IMR-90 (cell line): ENCODE data around the gene RAI14. TPM values are rescaled to one million over a fixed set of nuclear protein-coding genes. Genes with fewer than 3 reads are reported as not detected.

ENCODE experiments used
- ATAC-seq: fragments of 200-7000 bp; cut with Tn5 transposase; 2 replicates; pipeline ENCODE4 v1.9.1; 2020; ENCODE audit warnings: low read depth, mild to moderate bottlenecking, moderate library complexity
- BruUV-seq: library from RNA; stranded (reverse); fragments of 400-500 nt; replicated peaks from 2 replicates; lab custom pipeline; 2021; lab: Mats Ljungman, UMichigan
- CTCF ChIA-PET: fragments of 300-600 bp; formaldehyde crosslinking; extraction: SDS; loops from one replicate; lab custom pipeline; 2021; ENCODE audit warnings: antibody characterized with exemption; lab: Yijun Ruan, JAX
- POLR2A ChIA-PET: fragments of 300-600 bp; sonication (Branson Sonifier 250); formaldehyde crosslinking; loops from one replicate; lab custom pipeline; 2022; ENCODE audit warnings: antibody characterized with exemption; ENCODE audit not compliant: unreplicated experiment; lab: Charles Lee
- DNase-seq: peaks from one replicate; pipeline ENCODE4 v3.0.0; 2013
- H2AFZ ChIP-seq: replicated peaks from 2 replicates; pipeline ENCODE3; 2013; ENCODE audit warnings: low read length, mild to moderate bottlenecking; ENCODE audit not compliant: poor library complexity
- H2AK5ac ChIP-seq: 2 replicates; pipeline ENCODE4 v1.6.1; 2013; ENCODE audit warnings: low read depth, low read length, inconsistent platforms
- H2AK9ac ChIP-seq: replicated peaks from 2 replicates; pipeline ENCODE3; 2013; ENCODE audit warnings: mild to moderate bottlenecking, low read depth, low read length, moderate library complexity; ENCODE audit not compliant: poor library complexity
- H2BK120ac ChIP-seq: 2 replicates; pipeline ENCODE4 v1.6.1; 2013; ENCODE audit warnings: low read depth, low read length, inconsistent platforms
- H2BK15ac ChIP-seq: 3 replicates; pipeline ENCODE4 v1.6.1; 2013; ENCODE audit warnings: low read depth, low read length, inconsistent platforms
- H2BK20ac ChIP-seq: 2 replicates; pipeline ENCODE4 v1.6.1; 2013; ENCODE audit warnings: low read depth, mild to moderate bottlenecking, inconsistent platforms, low read length, moderate library complexity
- H2BK5ac ChIP-seq: 2 replicates; pipeline ENCODE4 v1.6.1; 2013; ENCODE audit warnings: mild to moderate bottlenecking, low read depth, low read length, inconsistent platforms; ENCODE audit not compliant: poor library complexity, severe bottlenecking
- H3K14ac ChIP-seq: replicated peaks from 2 replicates; pipeline ENCODE4 v1.6.1; 2013; ENCODE audit warnings: low read depth, low read length, inconsistent platforms
- H3K18ac ChIP-seq: 2 replicates; pipeline ENCODE4 v1.6.1; 2013; ENCODE audit warnings: low read depth, low read length, control low read depth
- H3K23ac ChIP-seq: 2 replicates; pipeline ENCODE4 v1.6.1; 2013; ENCODE audit warnings: low read depth, low read length, inconsistent platforms
- H3K27ac ChIP-seq: 2 replicates; pipeline ENCODE4 v1.5.1; 2013; ENCODE audit warnings: mild to moderate bottlenecking, control low read depth, low read length; ENCODE audit not compliant: insufficient read depth
- H3K27me3 ChIP-seq: 2 replicates; pipeline ENCODE4 v1.6.1; 2013; ENCODE audit warnings: low read length; ENCODE audit not compliant: control insufficient read depth, insufficient read depth
- H3K36me3 ChIP-seq: 2 replicates; pipeline ENCODE4 v1.6.1; 2013; ENCODE audit warnings: low read length, mixed read lengths; ENCODE audit not compliant: control insufficient read depth, insufficient read depth
- H3K4ac ChIP-seq: 2 replicates; pipeline ENCODE4 v1.6.1; 2013; ENCODE audit warnings: low read depth, low read length, inconsistent platforms
- H3K4me1 ChIP-seq: 2 replicates; pipeline ENCODE4 v1.6.1; 2013; ENCODE audit warnings: low read length, mixed read lengths; ENCODE audit not compliant: control insufficient read depth, insufficient read depth
- H3K4me2 ChIP-seq: 2 replicates; pipeline ENCODE4 v1.6.1; 2013; ENCODE audit warnings: low read depth, mild to moderate bottlenecking, control low read depth, low read length, moderate library complexity
- H3K4me3 ChIP-seq: 2 replicates; pipeline ENCODE4 v1.5.1; 2013; ENCODE audit warnings: low read depth, mild to moderate bottlenecking, control low read depth, low read length, moderate library complexity; ENCODE audit not compliant: insufficient read depth
- H3K56ac ChIP-seq: 2 replicates; pipeline ENCODE4 v1.6.1; 2013; ENCODE audit warnings: low read length, inconsistent platforms; ENCODE audit not compliant: insufficient read depth; ENCODE audit errors: extremely low read depth
- H3K79me1 ChIP-seq, 2 experiments: 2 replicates each; pipeline ENCODE4 v1.6.1; 2013; ENCODE audit warnings: low read length in 2 of 2, inconsistent platforms in 1 of 2, low read depth in 1 of 2
- H3K9ac ChIP-seq: 2 replicates; pipeline ENCODE4 v1.6.1; 2013; ENCODE audit warnings: low read depth, low read length, control low read depth
- H3K9me1 ChIP-seq: 2 replicates; pipeline ENCODE4 v1.6.1; 2013; ENCODE audit warnings: low read length, inconsistent platforms; ENCODE audit not compliant: insufficient read depth
- H3K9me3 ChIP-seq: 2 replicates; pipeline ENCODE4 v1.6.1; 2013; ENCODE audit warnings: low read length; ENCODE audit not compliant: control insufficient read depth, insufficient read depth
- H4K20me1 ChIP-seq: 2 replicates; pipeline ENCODE4 v1.6.1; 2013; ENCODE audit warnings: low read length, inconsistent platforms; ENCODE audit not compliant: insufficient read depth
- H4K5ac ChIP-seq: 2 replicates; pipeline ENCODE4 v1.6.1; 2013; ENCODE audit warnings: mild to moderate bottlenecking, low read depth, low read length, control low read depth
- H4K8ac ChIP-seq, 2 experiments: 2 replicates each; pipeline ENCODE4 v1.6.1; 2013; ENCODE audit warnings: low read depth in 2 of 2, low read length in 2 of 2, control low read depth in 1 of 2, inconsistent platforms in 1 of 2
- H4K91ac ChIP-seq: 2 replicates; pipeline ENCODE4 v1.6.1; 2013; ENCODE audit warnings: low read depth, low read length, inconsistent platforms; ENCODE audit not compliant: insufficient read depth
- BHLHE40 ChIP-seq: fragments of 150-350 bp; IDR thresholded peaks from 2 replicates; pipeline ENCODE4 v1.6.1; 2016; ENCODE audit warnings: mild to moderate bottlenecking, low read depth, low read length
- CEBPB ChIP-seq: IDR thresholded peaks from 2 replicates; pipeline ENCODE4 v1.6.1; 2012; ENCODE audit warnings: low read depth, low read length, improper control_type of control experiment
- CHD1 ChIP-seq: IDR thresholded peaks from 2 replicates; pipeline ENCODE4 v1.6.1; 2012; ENCODE audit warnings: low read depth, low read length, improper control_type of control experiment
- FOS ChIP-seq: fragments of 150-350 bp; IDR thresholded peaks from 2 replicates; pipeline ENCODE4 v1.6.1; 2016; ENCODE audit warnings: low read depth, low read length
- MAFK ChIP-seq: IDR thresholded peaks from 2 replicates; pipeline ENCODE4 v1.6.1; 2012; ENCODE audit warnings: low read depth, low read length, improper control_type of control experiment
- MAZ ChIP-seq: IDR thresholded peaks from 2 replicates; pipeline ENCODE4 v1.6.1; 2012; ENCODE audit warnings: low read depth, mild to moderate bottlenecking, low read length, improper control_type of control experiment, moderate library complexity, borderline replicate concordance
- NFE2L2 ChIP-seq: fragments of 150-350 bp; IDR thresholded peaks from 2 replicates; pipeline ENCODE4 v1.6.1; 2016; ENCODE audit warnings: low read depth, mild to moderate bottlenecking, low read length
- POLR2A ChIP-seq: IDR thresholded peaks from 2 replicates; pipeline ENCODE4 v1.6.1; 2012; ENCODE audit warnings: mild to moderate bottlenecking, low read depth, low read length
- RAD21 ChIP-seq: IDR thresholded peaks from 2 replicates; pipeline ENCODE4 v1.6.1; 2012; ENCODE audit warnings: low read length, improper control_type of control experiment
- RCOR1 ChIP-seq: IDR thresholded peaks from 2 replicates; pipeline ENCODE4 v1.6.1; 2012; ENCODE audit warnings: mild to moderate bottlenecking, low read length, improper control_type of control experiment; ENCODE audit not compliant: insufficient replicate concordance
- RFX5 ChIP-seq: IDR thresholded peaks from 2 replicates; pipeline ENCODE4 v1.8.0; 2012; ENCODE audit warnings: low read depth, mild to moderate bottlenecking, low read length, moderate library complexity
- SMC3 ChIP-seq: fragments of 150-350 bp; IDR thresholded peaks from 2 replicates; pipeline ENCODE4 v1.6.1; 2016; ENCODE audit warnings: low read depth, mild to moderate bottlenecking, antibody characterized with exemption, low read length, moderate library complexity
- WGBS, 2 experiments: methylation state at CpG; one replicate each; pipeline versions ENCODE4 v1.1.5 to v1.1.7; 2013; ENCODE audit warnings: missing lambda C conversion rate in 2 of 2; ENCODE audit not compliant: insufficient read length in 1 of 2; ENCODE audit errors: extremely low coverage in 2 of 2; 5-methylcytosine and 5-hydroxymethylcytosine counted together
- dilution Hi-C: fragments of 300-500 bp; cut with HindIII; formaldehyde crosslinking; loops from one replicate; pipeline ENCODE4 v1.14.3; 2018; ENCODE audit warnings: low sequenced_read_pairs; ENCODE audit not compliant: unreplicated experiment
- in situ Hi-C: fragments of 300-500 bp; cut with MboI; formaldehyde crosslinking; loops from 3 replicates; pipeline ENCODE4 v1.14.3; 2019; ENCODE audit warnings: low sequenced_read_pairs, inconsistent platforms, mixed read lengths
- intact Hi-C: fragments of 100-400 bp; cut with micrococcal nuclease; formaldehyde crosslinking; loops from 2 replicates; pipeline ENCODE4 v1.10.0; 2022
- polyA plus RNA-seq, 3 experiments: library from polyadenylated mRNA; depleted of rRNA; stranded (reverse); fragments of >200 nt; gene quantifications; 2 replicates each; pipeline ENCODE4 v1.2.3, GENCODE V29; 2012; ENCODE audit warnings: low replicate concordance in 1 of 3
- total RNA-seq: library from RNA; depleted of rRNA; stranded (reverse); fragments of >200 nt; gene quantifications from 2 replicates; pipeline ENCODE4 v1.2.3, GENCODE V29; 2012
- TF ChIP-seq, protein P1 (sequence below): fragments of 150-350 bp; IDR thresholded peaks from 2 replicates; pipeline ENCODE4 v1.6.1; 2017; ENCODE audit warnings: mild to moderate bottlenecking, antibody characterized with exemption, low read length, low read depth
- TF ChIP-seq, protein P2 (sequence below): conservative IDR thresholded peaks from 2 replicates; pipeline ENCODE4 v1.5.1; 2012; ENCODE audit warnings: mild to moderate bottlenecking, low read depth, low read length, improper control_type of control experiment
- TF ChIP-seq, protein P3 (sequence below): fragments of 150-350 bp; IDR thresholded peaks from 2 replicates; pipeline ENCODE4 v1.6.1; 2016; ENCODE audit warnings: low read depth, mild to moderate bottlenecking, low read length, moderate library complexity, borderline replicate concordance

Gene RAI14
- total and polyA plus RNA-seq, 2 of the 4 experiments (the other 2 are of a cell fraction): 221 to 267 TPM

DNA sequence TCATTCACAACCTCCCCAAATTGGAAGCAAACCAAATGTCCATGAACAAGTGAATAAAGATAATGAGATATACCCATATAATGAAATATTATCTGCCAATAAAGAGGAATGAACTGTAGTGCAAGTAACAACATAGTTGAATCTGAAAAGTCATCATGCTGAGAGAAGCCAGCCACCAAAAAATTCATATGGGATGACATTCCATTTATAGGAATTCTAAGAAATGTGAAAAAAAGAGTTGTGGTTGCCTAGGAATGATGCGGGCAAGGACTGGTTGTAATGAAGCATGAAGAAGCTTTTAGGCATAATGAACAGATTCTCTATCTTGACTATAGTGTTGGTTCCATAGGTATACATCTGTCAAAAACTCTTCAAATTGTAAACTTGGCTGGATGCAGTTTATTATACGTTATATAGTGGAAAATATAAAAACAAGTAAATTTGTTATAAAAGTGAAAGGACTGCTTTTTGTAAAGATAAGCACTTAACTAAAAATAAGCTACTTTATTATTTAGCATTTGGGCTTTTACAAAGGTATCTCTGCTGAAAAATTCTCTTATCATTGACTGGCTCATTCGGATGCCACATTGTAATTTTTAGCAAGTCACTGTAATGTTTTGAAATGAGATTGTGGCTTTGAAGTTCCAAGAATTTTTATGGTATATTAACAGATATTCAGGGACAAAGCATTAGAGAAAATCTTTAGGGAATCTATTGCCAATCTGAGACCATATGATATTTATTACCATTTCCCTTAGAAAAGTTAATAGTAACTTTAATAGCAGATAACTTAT, 161.6 kb downstream of the RAI14 start:
- in situ Hi-C loops: no loop called here
- no peak overlapping the region for H3K27ac ChIP-seq
- H3K9me1 ChIP-seq: no peaks in the 10 kb centered on the region
- no peaks in the 10 kb centered on the region; the same call in 1 of the 2 replicates for H4K20me1 ChIP-seq
- no peak overlapping the region for H2BK20ac ChIP-seq
- H3K4me1 ChIP-seq: no peaks in the 10 kb centered on the region
- no peak overlapping the region for H2BK120ac ChIP-seq
- no peak overlapping the region for H2AK9ac ChIP-seq
- CTCF ChIA-PET: interaction anchor here (0.7 to 1.0 kb wide), 2 partner anchors 12 to 196 kb away, joined by 3 to 4 read pairs; no protein-coding TSS in a partner anchor
- BruUV-seq: no TSS peak
- H4K5ac ChIP-seq: no peak overlapping the region
- H3K4me3 ChIP-seq: no peak overlapping the region
- no peak overlapping the region for H3K4me2 ChIP-seq
- H3K27me3 ChIP-seq: no peaks in the 10 kb centered on the region
- no peak overlapping the region for H3K18ac ChIP-seq
- no peak overlapping the region for H4K91ac ChIP-seq
- H2AK5ac ChIP-seq: no peak overlapping the region
- no peak overlapping the region for H3K56ac ChIP-seq
- H2BK5ac ChIP-seq: no peak overlapping the region
- POLR2A ChIA-PET: no interaction called here
- dilution Hi-C loops: no loop called here
- no peak overlapping the region for H3K9ac ChIP-seq
- DNase-seq (no peak), ATAC-seq (peak; percentile 42)
- H3K23ac ChIP-seq: no peak overlapping the region
- no peak overlapping the region for H4K8ac ChIP-seq
- WGBS, 2 experiments: 100% methylated on average over 1 of the region's 3 CpGs
- no peak overlapping the region for H3K14ac ChIP-seq
- H3K4ac ChIP-seq: no peak overlapping the region
- H2BK15ac ChIP-seq: no peak overlapping the region
- no peak overlapping the region for H2AFZ ChIP-seq
- H3K9me3 ChIP-seq: no peaks in the 10 kb centered on the region
- peaks cover 8 to 15% of the 10 kb centered on the region in 2 experiments for H3K79me1 ChIP-seq
- peaks cover 34% of the 10 kb centered on the region for H3K36me3 ChIP-seq
- intact Hi-C loops: no loop called here
- TF ChIP-seq MAFK (no peak), BHLHE40 (no peak), RAD21 (no peak), MAZ (no peak), NFE2L2 (no peak), RCOR1 (no peak), RFX5 (no peak), FOS (no peak), POLR2A (no peak), CEBPB (no peak), CHD1 (no peak), SMC3 (no peak)
- TF ChIP-seq, protein P1, sequence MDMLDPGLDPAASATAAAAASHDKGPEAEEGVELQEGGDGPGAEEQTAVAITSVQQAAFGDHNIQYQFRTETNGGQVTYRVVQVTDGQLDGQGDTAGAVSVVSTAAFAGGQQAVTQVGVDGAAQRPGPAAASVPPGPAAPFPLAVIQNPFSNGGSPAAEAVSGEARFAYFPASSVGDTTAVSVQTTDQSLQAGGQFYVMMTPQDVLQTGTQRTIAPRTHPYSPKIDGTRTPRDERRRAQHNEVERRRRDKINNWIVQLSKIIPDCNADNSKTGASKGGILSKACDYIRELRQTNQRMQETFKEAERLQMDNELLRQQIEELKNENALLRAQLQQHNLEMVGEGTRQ: no peak
- TF ChIP-seq, protein P2, sequence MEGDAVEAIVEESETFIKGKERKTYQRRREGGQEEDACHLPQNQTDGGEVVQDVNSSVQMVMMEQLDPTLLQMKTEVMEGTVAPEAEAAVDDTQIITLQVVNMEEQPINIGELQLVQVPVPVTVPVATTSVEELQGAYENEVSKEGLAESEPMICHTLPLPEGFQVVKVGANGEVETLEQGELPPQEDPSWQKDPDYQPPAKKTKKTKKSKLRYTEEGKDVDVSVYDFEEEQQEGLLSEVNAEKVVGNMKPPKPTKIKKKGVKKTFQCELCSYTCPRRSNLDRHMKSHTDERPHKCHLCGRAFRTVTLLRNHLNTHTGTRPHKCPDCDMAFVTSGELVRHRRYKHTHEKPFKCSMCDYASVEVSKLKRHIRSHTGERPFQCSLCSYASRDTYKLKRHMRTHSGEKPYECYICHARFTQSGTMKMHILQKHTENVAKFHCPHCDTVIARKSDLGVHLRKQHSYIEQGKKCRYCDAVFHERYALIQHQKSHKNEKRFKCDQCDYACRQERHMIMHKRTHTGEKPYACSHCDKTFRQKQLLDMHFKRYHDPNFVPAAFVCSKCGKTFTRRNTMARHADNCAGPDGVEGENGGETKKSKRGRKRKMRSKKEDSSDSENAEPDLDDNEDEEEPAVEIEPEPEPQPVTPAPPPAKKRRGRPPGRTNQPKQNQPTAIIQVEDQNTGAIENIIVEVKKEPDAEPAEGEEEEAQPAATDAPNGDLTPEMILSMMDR: no peak
- TF ChIP-seq, protein P3, sequence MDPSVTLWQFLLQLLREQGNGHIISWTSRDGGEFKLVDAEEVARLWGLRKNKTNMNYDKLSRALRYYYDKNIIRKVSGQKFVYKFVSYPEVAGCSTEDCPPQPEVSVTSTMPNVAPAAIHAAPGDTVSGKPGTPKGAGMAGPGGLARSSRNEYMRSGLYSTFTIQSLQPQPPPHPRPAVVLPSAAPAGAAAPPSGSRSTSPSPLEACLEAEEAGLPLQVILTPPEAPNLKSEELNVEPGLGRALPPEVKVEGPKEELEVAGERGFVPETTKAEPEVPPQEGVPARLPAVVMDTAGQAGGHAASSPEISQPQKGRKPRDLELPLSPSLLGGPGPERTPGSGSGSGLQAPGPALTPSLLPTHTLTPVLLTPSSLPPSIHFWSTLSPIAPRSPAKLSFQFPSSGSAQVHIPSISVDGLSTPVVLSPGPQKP: no peak
